ENCODE results near the gene CLK4.
"Not testable (repeated sequence)": the region's sequence is repeated elsewhere in the genome, so short reads cannot be mapped to it uniquely, and the experiment has no call there.

Gene CLK4

DNA sequence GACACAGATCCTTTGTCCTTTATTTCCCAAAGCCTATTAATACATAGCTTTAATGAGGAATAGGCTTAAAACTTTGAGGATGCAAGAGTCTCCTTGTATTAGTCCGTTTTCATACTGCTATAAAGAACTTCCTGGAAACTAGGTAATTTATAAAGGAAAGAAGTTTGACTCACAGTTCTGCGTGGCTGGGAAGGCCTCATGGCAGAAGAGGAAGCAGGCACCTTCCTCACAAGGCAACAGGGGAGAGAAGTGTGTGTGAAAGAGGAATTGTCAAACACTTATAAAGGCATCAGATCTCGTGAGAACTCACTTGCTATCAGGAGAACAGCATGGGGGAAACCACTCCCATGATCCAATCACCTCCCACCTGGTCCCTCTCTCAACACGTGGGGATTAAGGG is 5.4 kb upstream of the CLK4 start:
- no peak for DNase-seq

DNA sequence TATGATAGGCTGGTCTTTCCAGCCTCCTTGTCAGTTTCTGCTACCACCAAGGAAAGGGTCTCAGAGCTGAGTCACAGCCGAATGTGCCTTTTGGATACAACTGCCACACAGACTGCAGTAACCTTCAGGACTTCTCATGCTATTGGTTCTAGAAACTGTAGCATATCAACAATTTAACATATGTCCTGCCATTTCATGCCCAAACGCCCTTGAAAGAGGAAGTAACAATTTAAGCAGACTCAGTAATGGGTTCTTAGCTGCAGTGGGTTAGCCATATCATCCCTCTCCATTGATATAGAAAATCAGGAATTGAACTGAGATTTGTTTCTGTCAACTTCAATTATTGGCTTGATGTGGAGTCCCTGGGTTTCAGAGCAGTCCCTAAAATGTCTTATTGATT is 4.1 kb upstream of the CLK4 start:
- DNase-seq = no peak

DNA sequence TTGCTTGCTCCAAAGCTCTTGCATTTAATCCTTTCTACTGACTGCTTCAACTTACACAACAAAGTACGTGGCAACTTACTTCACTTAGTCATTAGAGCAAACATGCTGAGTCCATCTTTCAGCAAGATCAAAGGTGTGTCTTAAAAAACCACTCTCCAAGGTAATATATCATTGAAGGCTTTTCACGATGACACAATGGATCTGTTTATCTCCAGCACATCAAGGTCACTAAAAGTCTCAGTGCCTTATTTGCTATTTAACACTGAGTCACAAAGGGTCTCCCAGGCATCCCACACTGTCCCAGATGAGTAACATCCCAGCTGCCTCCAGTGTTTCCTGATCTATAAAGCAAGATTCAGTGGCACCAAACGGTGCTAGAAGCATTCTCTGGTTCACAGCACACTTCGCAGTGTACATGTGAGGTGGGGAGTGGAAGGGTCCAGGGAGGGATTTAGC is 3.7 kb upstream of the CLK4 start:
- no peak for DNase-seq

DNA sequence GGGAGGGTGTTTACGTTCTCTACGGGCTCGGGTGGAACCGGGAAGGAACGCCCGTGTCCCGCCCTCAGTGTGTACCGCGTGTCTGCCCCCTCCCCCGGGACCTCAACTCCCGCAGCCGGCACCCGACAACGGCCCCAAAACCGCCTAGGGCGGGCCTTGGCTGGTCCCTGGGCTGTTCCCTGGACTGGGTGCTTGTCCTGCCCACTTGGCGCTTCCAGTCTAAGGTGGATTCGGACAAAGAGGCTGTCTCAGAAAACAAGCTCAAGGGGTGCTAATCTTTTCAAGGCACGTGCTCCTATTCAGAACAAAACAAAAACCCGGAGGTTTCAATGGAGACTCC is 379 bp upstream of the CLK4 start:
- no peak for DNase-seq

DNA sequence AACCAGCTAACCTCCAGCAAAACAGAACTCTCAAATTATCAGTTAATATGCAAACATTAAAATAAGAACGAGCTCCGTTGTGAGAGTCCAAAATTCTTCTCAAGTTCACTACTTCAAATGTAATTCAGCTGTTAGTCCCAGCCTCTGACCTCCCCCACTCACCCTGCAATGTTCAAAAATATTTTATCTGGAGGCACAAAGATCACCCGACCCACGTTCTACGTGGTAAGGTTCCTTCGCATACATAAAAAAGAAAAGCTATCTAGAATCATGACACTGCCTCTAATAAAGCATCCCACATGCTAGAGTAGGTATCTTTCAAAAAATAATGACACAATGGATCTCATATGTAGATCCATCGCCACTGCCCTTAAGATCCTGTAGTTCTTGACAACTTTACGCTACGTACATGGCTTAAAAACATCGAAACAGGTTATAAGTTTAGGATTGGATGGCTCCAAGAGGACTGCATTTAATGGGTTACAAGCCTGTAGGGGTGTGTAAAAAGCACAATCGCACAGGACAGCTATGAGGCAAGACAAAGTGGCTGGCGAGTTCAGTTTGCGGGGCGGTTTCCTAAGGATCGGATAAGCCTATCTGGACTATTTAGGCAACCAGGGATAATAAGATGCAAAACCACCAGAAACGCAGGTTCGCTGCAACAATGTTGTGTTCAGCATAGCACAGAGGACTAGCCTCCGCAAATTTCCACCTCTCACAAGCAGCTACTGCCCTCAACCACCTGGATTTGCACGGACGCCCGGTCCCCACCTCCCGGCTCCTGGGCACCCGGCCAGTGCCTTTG is 969 bp downstream of the CLK4 start:
- DNase-seq = no peak

DNA sequence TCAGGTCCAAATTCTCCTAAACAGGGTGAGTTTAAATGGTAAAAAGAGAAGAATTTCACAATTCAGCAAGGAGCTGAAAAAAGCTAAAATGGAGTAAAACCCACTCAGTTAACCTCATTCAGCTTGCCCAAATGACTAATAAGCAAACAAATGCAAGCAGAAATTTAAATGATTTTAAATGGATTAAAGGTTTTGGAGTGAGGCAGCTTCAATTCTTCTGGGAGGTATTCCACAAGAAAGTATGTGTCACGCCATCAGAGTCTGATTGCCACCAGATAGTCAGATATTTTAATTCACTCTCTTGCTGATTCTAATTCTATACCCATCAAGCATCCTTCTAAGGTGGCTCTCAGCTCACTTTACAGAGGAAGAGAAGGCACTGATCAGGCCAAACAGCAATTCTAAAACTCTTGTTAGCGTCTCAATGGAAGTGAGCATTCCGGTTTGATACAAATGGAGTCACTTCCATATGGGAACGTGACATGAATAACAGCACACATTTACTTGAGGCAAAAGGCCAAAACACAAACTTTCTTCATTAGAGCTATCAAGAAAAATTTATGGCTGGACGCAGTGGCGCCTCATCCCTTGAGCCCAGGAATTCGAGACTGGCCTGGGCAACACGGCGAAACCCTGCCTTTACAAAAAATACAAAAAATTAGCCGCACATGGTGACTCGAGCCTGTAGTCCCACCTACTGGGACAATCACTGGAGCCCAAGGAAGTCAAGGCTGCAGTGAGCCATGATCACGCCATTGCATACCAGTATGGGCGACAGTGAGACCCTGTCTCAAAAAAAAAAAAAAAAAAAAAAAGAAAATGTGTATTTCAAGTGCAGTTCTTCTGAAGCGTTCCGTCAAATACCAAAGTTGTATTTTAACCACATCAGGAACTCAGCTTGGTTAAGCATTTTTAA is 2.0 kb downstream of the CLK4 start:
- no peak for DNase-seq

DNA sequence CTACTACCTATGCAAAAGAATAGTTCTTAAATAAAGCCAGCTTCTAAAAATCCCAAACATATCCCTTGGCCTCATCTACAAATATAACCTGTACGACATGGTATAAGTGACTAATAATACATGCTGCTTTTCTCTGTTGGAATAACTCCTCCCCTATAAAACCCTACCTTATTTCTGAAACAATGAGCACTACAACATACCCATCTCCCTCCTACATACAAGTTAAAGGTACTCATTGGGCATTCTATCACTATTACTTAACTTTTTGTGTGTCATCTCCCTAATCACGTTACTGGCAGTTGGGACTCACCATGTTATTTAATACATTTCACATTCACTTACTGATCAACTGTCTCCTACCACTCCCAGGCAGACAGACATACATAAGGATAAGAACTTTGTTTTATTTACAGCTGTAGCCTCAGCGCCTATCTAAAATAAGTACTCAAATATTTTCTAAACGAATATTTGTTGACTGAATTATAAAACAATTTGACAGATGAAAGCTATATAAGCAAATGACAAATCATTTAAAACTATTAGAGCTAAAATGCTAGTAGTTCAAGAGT is 4.1 kb downstream of the CLK4 start:
- no peak for DNase-seq

DNA sequence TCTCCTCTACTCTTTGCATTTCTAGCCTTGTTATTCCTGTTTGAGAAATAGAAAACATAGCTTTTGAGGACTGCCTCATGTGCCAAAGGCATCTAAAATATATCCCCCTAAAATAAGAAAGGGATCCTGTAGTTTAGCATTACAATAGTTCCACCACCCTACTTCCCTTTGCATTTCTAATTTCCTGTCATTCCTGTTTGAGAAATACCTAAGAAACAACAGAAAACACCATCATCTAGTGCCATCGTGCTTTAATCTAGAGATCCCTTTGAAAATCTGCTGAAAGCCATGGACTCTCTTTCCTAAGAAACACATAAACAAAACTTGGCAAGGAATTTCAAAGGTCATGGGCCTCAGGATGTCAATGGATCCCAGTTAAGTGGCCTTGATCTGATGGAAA is 7.5 kb downstream of the CLK4 start:
- no peak for DNase-seq

DNA sequence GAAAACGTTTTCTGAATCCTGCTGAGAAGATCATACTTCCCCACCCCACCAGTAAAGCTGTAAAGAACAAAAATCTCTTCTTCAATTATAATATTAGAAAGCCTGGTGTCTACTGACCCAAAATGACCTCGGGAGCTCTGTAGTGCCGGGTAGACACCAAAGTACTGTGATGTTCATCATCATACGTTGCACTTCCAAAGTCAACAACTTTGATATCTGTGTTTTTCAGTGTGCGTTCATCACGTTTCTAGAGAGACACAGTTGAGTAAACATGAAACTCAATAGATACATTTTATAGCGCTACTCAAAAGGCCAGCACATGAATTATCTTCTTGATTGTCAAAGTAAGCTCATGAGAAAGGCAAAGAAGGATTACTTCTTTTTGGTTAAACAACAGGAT is 14.6 kb downstream of the CLK4 start:
- DNase-seq = no peak

DNA sequence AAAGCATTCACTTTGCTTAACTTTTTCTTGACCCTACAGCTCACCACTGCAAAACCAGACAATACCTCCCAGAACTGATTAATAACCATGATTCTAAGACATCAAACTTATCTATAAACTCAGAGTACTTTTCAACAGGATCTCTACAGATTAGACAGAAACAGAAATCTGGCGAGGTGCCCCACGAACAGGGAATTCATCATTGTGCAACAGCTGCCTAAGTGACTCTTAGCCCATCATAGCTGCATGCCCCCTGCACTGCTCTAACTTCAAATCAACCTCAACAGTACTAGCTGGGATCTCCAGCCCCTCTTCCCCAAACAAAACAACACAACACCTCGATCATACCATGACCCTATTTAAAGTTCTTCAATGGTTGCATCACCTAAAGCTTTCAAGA is 20.6 kb downstream of the CLK4 start:
- no peak for DNase-seq

DNA sequence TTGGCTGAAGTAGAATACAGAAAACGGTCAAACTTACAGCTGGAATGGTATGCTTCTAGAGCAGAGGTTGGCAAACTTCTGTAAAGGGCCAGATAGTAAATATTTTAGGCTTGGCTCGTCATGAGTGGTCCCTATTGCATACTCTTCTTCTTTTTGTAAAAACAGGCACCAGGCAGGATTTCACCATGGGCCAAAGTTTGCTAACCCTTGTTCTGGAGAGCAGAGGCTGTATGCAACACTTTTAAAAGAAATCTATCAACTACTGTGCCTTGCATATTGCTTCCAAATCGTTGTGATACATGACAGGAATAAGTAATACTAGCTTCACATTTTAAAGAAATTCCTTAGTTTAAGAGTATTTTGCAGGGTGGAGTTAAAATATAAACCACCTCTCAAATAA is 21.1 kb downstream of the CLK4 start:
- DNase-seq = no peak

DNA sequence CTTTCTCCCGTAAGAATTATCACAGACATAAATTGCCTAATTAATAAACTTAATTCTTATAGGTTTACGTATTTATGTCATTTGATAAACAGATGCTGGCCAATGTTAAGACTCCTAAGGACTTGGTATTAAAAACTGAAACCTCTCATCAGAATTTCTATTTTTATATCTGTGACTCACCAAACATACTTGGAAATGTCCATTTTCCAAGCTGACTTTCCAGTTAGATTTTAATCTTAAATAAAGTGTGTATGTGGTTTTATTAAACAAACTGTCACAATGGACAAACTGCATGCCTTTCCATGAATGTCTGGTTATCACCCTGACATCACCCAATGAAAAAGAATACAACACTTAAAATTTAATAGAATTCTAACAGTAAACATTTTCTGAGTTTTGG is 24.1 kb downstream of the CLK4 start:
- DNase-seq = no peak

DNA sequence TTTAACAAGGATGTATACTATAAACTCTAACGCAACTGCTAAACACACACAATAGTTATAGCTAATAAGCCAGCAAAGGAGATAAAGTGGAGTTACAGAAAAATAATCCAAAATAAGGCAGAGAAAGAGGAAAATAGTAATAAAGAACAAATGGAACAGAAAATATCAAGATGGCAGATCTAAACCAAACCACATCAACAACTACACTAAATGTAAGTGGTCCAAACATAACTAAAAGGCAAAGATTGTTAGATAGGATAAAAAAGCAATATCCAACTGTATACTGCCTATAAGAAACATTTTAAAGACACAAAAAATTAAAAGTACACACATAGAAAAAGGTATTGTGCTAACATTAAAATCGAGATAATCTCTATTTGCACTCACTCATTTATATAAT is 31.1 kb downstream of the CLK4 start:
- no peak for DNase-seq

DNA sequence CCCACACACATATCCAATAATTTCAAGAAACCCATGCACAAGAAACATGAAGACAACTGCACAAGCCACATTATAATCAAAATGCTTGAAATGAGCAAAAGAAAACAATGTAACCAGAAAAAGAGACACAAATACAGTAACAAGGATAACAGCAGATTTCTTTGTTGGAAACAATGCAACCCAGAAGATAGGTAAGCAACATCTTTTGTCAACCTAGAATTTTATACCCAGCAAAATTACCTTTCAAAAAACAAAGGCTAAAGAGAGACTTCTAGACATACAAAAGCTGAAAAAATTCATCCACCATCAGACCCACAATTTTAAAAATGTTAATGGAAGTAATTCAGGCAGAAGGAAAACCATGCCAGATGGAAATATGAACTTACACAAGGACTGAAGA is 31.7 kb downstream of the CLK4 start:
- no peak for DNase-seq

DNA sequence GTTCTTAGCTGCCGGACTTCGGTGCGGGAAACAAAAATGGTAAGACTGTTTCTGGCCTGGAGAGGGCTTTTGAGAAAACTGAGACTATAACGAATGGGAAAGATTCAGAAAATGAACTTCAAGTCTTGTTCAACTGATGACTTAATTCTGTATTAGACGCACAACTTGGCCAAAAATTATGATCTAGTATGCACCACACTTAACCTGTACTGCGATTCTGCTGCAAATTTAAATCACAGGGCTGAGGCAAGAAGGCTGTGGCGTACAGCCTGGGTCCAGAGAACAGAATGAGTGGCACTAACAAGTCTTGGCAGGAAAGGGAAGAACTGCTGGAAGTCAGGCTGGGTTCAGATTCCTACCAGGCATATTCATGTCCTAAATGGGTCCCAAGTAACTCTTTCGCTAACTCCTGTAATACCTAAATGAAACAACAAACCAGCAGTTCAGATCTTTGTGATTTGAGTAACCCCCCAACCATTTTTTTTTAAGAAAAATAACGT is 35.9 kb downstream of the CLK4 start:
- DNase-seq = no peak

DNA sequence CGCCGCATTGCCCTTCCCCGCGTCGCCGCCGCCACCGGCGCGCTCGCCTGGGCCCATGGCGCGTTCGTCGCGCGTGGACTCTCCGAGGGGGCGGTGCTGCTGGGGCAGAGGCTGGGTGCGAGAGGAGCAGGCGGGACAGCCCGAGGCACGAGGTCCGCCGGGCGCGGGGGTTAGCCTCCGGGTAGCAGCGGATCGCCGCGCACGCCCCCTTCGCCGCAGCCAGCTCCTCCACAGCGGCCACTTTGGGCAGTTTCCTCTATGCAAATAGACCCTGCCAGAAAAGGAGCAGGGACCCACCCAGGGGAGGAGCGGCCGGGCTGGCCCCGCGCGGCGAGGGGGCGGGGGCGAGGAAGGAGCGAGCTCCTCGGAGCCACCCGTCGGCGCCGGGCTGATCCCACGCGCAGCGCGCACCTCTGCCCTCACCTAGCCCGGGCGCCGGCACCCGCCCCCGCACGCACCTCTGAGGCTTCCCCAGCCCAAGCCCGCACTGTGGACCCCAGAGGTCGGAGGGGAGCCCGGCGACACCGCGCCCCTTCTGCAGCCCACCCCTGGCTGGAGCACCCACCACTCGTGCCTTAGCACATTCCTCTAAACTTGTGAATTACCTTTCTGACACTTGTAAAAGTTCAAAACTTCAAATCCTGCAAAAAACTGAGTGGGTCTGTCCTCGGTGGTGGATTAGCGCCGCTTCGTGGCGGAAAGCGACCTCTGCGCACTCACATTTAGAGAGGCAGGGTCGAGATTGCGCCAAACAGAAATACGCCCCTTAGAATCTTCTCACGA is 36.5 kb downstream of the CLK4 start, which contains the start of gene COL23A1:
Gene COL23A1 (minus strand): TSS at position 253 of the 783 bp plus-strand sequence.
- no peak for DNase-seq

DNA sequence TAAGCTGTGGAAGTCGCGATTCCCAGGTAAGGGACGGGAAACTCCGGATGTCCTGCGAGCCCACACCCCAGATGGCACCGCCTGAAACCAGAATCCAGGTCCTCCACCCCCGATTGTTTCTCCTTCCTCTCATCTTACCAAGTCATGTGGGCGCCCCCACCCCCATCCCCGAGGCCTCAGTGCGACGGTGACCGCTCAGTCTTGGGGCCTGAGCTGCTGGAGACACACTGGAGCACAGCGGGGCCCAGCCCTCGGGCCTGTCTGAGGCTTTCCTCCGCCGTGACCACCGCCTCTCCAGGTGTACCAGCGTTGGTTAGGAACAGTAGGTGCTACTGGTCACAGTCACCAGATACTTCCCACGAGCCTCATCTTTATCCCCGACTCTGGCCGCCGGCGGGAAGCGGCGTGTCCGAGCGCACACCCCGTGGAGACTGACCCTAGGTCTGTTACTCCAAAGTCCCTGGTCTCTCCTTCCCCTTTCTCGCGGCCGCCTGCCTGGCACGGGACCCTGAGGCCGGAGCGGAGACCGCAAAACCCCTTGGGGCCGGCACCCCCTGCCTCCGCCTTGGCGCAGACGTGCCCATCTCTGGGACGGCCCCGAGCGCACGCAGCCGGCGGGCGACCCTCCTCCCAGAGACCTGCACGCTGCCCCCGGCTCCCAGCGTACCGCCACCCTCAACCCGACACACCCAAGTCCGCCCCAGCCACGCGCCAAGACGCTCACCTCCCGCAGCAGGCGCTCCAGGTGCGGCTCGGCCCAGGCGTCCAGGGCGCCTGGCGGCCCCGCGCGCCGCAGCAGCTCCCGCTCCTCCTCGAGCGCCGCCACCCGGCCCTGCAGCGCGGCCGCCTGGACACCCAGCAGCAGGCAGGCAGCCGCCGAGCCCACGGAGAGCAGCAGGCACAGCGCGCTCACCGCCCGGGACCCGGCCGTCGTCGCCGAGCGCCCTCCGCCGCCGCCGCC is 37.4 kb downstream of the CLK4 start:
- DNase-seq = no peak

DNA sequence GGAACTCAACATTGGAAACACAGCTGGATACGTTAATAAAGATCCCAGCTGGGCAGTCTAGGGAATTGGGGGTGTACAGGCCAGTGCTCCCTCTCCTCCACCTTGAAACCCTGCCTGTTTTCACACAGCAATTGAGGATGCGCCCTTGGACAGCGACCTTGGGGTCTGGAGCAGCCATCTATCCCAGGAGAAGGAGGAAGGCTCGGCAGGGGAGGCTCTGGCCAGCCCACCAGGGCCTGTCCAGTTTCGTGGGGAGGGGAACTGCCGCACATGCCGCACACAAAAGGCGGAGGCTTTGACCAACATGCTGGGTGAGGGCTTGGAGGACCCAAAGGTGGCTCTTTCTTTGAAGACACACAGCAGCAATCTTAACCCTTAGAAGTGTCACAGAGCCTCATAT is 38.1 kb downstream of the CLK4 start:
- no peak for DNase-seq

DNA sequence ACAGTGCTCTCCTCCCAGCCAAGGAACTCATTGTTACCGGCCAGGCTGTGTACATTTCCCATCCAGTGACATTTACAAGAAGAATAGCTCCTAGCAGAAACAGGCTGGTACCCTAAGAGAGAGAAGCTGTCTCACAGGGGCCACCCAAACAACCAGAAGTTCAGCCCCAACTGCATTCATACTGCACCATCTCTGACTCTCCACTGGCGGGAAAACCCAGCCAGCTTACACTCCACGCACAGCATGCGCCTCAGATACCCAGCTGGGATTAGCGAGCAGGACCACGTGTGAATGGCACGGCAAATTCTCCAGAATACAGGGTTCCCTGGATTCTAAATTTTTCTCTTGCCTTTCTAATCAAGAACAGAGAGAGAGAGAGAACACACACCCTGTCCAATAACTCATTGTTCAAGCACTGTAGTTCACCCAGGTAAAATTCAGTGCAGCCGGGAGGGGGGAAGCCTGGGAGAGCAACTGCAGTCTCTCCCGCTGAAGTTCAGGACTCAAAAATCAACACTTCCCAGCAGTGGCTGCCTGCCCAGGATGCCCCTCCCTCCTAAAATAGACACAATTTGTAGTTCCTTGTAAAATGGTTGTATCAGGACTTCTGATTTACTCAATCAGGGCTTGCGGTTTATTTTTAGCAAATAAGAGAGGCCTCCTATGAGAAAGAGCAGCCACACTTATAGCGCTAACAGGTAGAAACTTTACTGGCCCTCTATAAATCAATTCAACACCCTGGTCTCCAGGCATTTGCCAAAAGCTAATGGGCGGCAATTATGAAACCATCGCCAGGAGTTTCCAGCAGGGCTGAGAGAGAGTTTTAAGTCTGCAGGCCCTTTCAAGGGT is 38.9 kb downstream of the CLK4 start:
- DNase-seq = no peak

DNA sequence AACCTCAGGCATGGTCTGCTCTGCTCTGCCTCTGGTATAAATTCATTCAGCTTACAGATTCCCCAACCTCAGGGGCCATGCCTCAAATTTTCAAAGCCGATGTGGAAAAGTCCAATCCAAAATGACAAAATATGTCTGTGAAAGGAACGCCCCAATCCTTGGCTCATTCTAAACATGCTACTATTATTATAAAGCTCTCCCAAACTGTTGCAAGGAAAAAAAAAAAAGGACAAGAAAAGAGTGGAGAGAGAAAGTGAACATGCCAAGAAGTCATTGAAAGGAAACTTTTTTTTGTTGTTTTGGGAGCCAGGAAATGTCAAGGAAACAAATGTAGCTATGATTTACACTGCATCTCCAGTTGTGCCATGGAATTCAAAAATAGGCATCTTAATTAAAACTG is 40.5 kb downstream of the CLK4 start:
- no peak for DNase-seq

DNA sequence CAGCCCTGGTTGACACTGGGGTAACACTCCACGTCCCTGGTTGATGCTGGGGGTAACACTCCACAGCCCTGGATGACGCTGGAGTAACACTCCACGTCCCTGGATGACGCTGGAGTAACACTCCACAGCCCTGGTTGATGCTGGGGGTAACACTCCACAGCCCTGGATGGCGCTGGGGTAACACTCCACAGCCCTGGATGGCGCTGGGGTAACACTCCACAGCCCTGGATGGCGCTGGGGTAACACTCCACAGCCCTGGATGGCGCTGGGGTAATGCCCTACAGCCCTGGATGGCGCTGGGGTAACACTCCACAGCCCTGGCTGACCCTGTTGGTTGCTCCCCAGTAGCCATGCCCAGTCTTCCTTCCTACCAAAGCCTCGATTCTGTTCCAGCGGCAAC is 41.4 kb downstream of the CLK4 start:
- not testable (repeated sequence) for DNase-seq
